K562 (cell line): ENCODE results near the gene TMEM247. TPM values are rescaled to one million over a fixed set of nuclear protein-coding genes. Genes with fewer than 3 reads are reported as not detected.

Source experiments
- PHF21A ChIP-seq: fragments of 450-650 bp; IDR thresholded peaks from 2 replicates; pipeline ENCODE4 v1.6.1; 2017; ENCODE audit warnings: low read depth, borderline replicate concordance
- SRSF7 ChIP-seq: fragments of 200-400 bp; formaldehyde crosslinking; optimal IDR thresholded peaks from 2 replicates; pipeline ENCODE3; 2017; ENCODE audit warnings: mild to moderate bottlenecking, low read depth, low read length
- TCF7 ChIP-seq: sonication (generic); IDR thresholded peaks from 2 replicates; pipeline ENCODE4 v1.6.1; 2016; ENCODE audit warnings: antibody characterized with exemption, borderline replicate concordance
- XRCC3 ChIP-seq: fragments of 450-650 bp; IDR thresholded peaks from 2 replicates; pipeline ENCODE4 v1.6.1; 2017; ENCODE audit warnings: mild to moderate bottlenecking, moderate library complexity
- ZNF217 ChIP-seq: sonication (generic); formaldehyde crosslinking; IDR thresholded peaks from 2 replicates; pipeline ENCODE4 v1.8.0; 2022; ENCODE audit warnings: mild to moderate bottlenecking, missing genetic modification reagents
- polyA plus RNA-seq, 8 experiments: library from polyadenylated mRNA; depleted of rRNA in 4 of 8; stranded (reverse) in 5 of 8; unstranded in 3 of 8; fragments of >200 nt; fragmentation: Nextera tagmentation in 2 of 8; fragmentation: Illumina TruSeq in 1 of 8; extraction: Ambion mirVana in 2 of 8; extraction: Trizol in 1 of 8; gene quantifications; 2 replicates each; pipeline versions ENCODE4 v1.2.1 to v1.2.3, GENCODE V29; 2011 to 2014; ENCODE audit warnings: inconsistent platforms in 1 of 8, missing spikeins in 1 of 8
- total RNA-seq, 7 experiments: library from RNA; depleted of rRNA in 6 of 7; stranded (reverse); fragments of >200 nt in 6 of 7; fragmentation: Illumina TruSeq in 2 of 7; extraction: Trizol in 2 of 7; gene quantifications; 2 replicates each; pipeline versions ENCODE4 v1.2.1 to v1.2.3, GENCODE V29; 2011 to 2021; ENCODE audit warnings: low replicate concordance in 1 of 7
- TF ChIP-seq, protein P1 (sequence below): fragments of 250-450 bp; sonication (Bioruptor Pico); IDR thresholded peaks from 2 replicates; pipeline ENCODE4 v1.5.0; 2020; ENCODE audit warnings: mild to moderate bottlenecking
- TF ChIP-seq, protein P2 (sequence below): fragments of 250-450 bp; sonication (Bioruptor Pico); IDR thresholded peaks from 2 replicates; pipeline ENCODE4 v1.5.0; 2021
- TF ChIP-seq, protein P3 (sequence below): fragments of 450-650 bp; formaldehyde crosslinking; conservative IDR thresholded peaks from 2 replicates; pipeline ENCODE4 v1.4.0; 2022; ENCODE audit warnings: mild to moderate bottlenecking, missing genetic modification characterization
- TF ChIP-seq, protein P4 (sequence below): fragments of 250-450 bp; sonication (Bioruptor Pico); IDR thresholded peaks from 2 replicates; pipeline ENCODE4 v1.4.0; 2020; ENCODE audit warnings: mild to moderate bottlenecking, moderate library complexity, borderline replicate concordance
- TF ChIP-seq, protein P5 (sequence below): sonication (generic); formaldehyde crosslinking; IDR thresholded peaks from 2 replicates; pipeline ENCODE4 v1.9.0; 2022; ENCODE audit warnings: mild to moderate bottlenecking, missing genetic modification reagents
- TF ChIP-seq, protein P6 (sequence below): fragments of 450-650 bp; conservative IDR thresholded peaks from 2 replicates; pipeline ENCODE4 v1.6.1; 2016; ENCODE audit warnings: missing genetic modification characterization, low read depth, mild to moderate bottlenecking, control low read depth, missing compliant biosample characterization

The TMEM247 gene
- total and polyA plus RNA-seq, 9 of the 15 experiments (the other 6 are each of a cell fraction or from before 2014, with no cell fraction given), result 0.24 to 4.7 (median 3.1) TPM

DNA sequence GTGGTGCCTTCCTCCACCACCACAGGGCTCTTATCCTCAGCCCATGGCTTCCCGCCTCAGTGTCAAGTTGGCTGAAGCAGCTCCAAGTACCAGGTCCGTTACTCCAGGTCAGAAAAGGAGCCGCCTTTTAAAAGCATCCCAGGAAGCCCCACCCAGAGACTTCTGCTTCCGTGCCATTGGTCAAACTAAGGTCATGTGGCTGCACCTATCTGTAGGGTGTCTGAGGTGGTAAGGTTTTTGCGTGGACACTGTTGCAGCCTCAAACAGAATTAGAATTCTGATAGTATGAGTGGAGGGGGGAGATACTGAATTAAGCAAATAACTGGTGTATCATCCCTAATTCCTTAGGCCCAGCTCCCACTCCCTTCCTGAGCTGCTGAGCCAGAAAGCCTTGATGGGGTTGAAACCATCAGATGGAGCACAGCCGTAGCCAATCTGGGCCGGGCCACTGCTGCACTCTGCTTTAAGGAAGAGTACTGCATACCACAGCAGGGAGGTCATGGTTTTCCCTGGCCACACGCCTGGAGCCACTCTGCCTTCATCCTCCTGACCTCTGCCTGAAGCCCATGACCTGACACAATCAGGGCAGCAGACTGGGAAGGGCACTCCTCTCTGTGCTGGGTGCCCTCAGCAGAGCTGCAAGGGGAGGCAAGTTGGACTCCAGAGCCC, 8.4 kb downstream of the TMEM247 start (continued):
- TF ChIP-seq, protein P1, sequence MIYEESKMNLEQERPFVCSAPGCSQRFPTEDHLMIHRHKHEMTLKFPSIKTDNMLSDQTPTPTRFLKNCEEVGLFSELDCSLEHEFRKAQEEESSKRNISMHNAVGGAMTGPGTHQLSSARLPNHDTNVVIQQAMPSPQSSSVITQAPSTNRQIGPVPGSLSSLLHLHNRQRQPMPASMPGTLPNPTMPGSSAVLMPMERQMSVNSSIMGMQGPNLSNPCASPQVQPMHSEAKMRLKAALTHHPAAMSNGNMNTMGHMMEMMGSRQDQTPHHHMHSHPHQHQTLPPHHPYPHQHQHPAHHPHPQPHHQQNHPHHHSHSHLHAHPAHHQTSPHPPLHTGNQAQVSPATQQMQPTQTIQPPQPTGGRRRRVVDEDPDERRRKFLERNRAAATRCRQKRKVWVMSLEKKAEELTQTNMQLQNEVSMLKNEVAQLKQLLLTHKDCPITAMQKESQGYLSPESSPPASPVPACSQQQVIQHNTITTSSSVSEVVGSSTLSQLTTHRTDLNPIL, result no peak
- TF ChIP-seq XRCC3 (no peak), PHF21A (no peak), ZNF217 (no peak), SRSF7 (no peak), TCF7 (no peak)
- TF ChIP-seq, protein P2, sequence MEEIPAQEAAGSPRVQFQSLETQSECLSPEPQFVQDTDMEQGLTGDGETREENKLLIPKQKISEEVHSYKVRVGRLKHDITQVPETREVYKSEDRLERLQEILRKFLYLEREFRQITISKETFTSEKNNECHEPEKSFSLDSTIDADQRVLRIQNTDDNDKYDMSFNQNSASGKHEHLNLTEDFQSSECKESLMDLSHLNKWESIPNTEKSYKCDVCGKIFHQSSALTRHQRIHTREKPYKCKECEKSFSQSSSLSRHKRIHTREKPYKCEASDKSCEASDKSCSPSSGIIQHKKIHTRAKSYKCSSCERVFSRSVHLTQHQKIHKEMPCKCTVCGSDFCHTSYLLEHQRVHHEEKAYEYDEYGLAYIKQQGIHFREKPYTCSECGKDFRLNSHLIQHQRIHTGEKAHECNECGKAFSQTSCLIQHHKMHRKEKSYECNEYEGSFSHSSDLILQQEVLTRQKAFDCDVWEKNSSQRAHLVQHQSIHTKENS (CRISPR knock-in tag), result no peak
- TF ChIP-seq, protein P3, sequence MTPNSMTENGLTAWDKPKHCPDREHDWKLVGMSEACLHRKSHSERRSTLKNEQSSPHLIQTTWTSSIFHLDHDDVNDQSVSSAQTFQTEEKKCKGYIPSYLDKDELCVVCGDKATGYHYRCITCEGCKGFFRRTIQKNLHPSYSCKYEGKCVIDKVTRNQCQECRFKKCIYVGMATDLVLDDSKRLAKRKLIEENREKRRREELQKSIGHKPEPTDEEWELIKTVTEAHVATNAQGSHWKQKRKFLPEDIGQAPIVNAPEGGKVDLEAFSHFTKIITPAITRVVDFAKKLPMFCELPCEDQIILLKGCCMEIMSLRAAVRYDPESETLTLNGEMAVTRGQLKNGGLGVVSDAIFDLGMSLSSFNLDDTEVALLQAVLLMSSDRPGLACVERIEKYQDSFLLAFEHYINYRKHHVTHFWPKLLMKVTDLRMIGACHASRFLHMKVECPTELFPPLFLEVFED (CRISPR knock-in tag), result no peak
- TF ChIP-seq, protein P4, sequence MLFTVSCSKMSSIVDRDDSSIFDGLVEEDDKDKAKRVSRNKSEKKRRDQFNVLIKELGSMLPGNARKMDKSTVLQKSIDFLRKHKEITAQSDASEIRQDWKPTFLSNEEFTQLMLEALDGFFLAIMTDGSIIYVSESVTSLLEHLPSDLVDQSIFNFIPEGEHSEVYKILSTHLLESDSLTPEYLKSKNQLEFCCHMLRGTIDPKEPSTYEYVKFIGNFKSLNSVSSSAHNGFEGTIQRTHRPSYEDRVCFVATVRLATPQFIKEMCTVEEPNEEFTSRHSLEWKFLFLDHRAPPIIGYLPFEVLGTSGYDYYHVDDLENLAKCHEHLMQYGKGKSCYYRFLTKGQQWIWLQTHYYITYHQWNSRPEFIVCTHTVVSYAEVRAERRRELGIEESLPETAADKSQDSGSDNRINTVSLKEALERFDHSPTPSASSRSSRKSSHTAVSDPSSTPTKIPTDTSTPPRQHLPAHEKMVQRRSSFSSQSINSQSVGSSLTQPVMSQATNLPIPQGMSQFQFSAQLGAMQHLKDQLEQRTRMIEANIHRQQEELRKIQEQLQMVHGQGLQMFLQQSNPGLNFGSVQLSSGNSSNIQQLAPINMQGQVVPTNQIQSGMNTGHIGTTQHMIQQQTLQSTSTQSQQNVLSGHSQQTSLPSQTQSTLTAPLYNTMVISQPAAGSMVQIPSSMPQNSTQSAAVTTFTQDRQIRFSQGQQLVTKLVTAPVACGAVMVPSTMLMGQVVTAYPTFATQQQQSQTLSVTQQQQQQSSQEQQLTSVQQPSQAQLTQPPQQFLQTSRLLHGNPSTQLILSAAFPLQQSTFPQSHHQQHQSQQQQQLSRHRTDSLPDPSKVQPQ (CRISPR knock-in tag), result no peak
- TF ChIP-seq, protein P5, sequence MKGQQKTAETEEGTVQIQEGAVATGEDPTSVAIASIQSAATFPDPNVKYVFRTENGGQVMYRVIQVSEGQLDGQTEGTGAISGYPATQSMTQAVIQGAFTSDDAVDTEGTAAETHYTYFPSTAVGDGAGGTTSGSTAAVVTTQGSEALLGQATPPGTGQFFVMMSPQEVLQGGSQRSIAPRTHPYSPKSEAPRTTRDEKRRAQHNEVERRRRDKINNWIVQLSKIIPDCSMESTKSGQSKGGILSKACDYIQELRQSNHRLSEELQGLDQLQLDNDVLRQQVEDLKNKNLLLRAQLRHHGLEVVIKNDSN (CRISPR knock-in tag), result peak; percentile 63
- TF ChIP-seq, protein P6, sequence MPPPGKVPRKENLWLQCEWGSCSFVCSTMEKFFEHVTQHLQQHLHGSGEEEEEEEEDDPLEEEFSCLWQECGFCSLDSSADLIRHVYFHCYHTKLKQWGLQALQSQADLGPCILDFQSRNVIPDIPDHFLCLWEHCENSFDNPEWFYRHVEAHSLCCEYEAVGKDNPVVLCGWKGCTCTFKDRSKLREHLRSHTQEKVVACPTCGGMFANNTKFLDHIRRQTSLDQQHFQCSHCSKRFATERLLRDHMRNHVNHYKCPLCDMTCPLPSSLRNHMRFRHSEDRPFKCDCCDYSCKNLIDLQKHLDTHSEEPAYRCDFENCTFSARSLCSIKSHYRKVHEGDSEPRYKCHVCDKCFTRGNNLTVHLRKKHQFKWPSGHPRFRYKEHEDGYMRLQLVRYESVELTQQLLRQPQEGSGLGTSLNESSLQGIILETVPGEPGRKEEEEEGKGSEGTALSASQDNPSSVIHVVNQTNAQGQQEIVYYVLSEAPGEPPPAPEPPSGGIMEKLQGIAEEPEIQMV (tag), result no peak
